Hepatocyte (in vitro differentiated cells): ENCODE results near the gene ERH. TPM values are rescaled to one million over a fixed set of nuclear protein-coding genes. Genes with fewer than 3 reads are reported as not detected.

Experiments
- DNase-seq: peaks from one replicate; pipeline ENCODE4 v3.0.0-alpha.2; 2016; ENCODE audit warnings: low spot score
- H2AFZ ChIP-seq: fragments of 200-600 bp; sonication (generic); 2 replicates; pipeline ENCODE4 v1.6.0; 2016; ENCODE audit warnings: antibody characterized with exemption, mild to moderate bottlenecking
- H3K27ac ChIP-seq: fragments of 200-600 bp; sonication (generic); 2 replicates; pipeline ENCODE4 v1.5.1; 2016; ENCODE audit warnings: mild to moderate bottlenecking
- H3K27me3 ChIP-seq: fragments of 200-600 bp; sonication (generic); 2 replicates; pipeline ENCODE4 v1.6.1; 2016
- H3K36me3 ChIP-seq: fragments of 200-600 bp; sonication (generic); replicated peaks from 2 replicates; pipeline ENCODE4 v1.5.1; 2016; ENCODE audit warnings: low read depth; ENCODE audit not compliant: insufficient read depth
- H3K4me1 ChIP-seq: fragments of 200-600 bp; sonication (generic); 2 replicates; pipeline ENCODE4 v1.5.1; 2016; ENCODE audit warnings: mild to moderate bottlenecking, moderate library complexity; ENCODE audit not compliant: insufficient read depth
- H3K4me2 ChIP-seq: fragments of 200-600 bp; sonication (generic); 2 replicates; pipeline ENCODE4 v1.6.0; 2016
- H3K4me3 ChIP-seq: fragments of 200-600 bp; sonication (generic); 2 replicates; pipeline ENCODE4 v1.5.1; 2016; ENCODE audit warnings: mild to moderate bottlenecking
- H3K79me2 ChIP-seq: fragments of 200-600 bp; sonication (generic); 2 replicates; pipeline ENCODE4 v1.6.0; 2017; ENCODE audit warnings: mild to moderate bottlenecking
- H3K9me2 ChIP-seq: fragments of 200-600 bp; sonication (generic); replicated peaks from 2 replicates; pipeline ENCODE4 v1.6.0; 2017; ENCODE audit warnings: mild to moderate bottlenecking; ENCODE audit not compliant: insufficient read depth
- H3K9me3 ChIP-seq: fragments of 200-600 bp; sonication (generic); 2 replicates; pipeline ENCODE4 v1.5.1; 2016; ENCODE audit warnings: low read depth, mild to moderate bottlenecking
- H4K20me1 ChIP-seq: fragments of 200-600 bp; sonication (generic); 2 replicates; pipeline ENCODE4 v1.6.0; 2016; ENCODE audit warnings: mild to moderate bottlenecking; ENCODE audit not compliant: insufficient read depth, poor library complexity, severe bottlenecking
- EZH2 ChIP-seq: fragments of 200-600 bp; sonication (generic); IDR thresholded peaks from 2 replicates; pipeline ENCODE4 v1.6.1; 2016; ENCODE audit warnings: antibody characterized with exemption, mild to moderate bottlenecking, borderline replicate concordance
- EZH2phosphoT487 ChIP-seq: fragments of 200-600 bp; sonication (generic); IDR thresholded peaks from one replicate; pipeline ENCODE4 v1.6.1; 2018; ENCODE audit warnings: antibody characterized with exemption, mild to moderate bottlenecking, low read depth, moderate library complexity; ENCODE audit not compliant: unreplicated experiment, severe bottlenecking
- WGBS: methylation state at CpG from one replicate; pipeline ENCODE4 v1.1.6; 2016; ENCODE audit warnings: low lambda C conversion rate; ENCODE audit errors: missing lambda C conversion rate; 5-methylcytosine and 5-hydroxymethylcytosine counted together
- polyA plus RNA-seq: library from polyadenylated mRNA; unstranded; fragments of >200 nt; fragmentation: Nextera tagmentation; extraction: Ambion mirVana; gene quantifications from 2 replicates; pipeline ENCODE4 v1.2.1, GENCODE V29; 2016
- total RNA-seq: library from RNA; depleted of rRNA; stranded (reverse); fragments of >200 nt; gene quantifications from 2 replicates; pipeline ENCODE4 v1.2.3, GENCODE V29; 2014
- TF ChIP-seq, protein P1 (sequence below): fragments of 200-600 bp; sonication (generic); IDR thresholded peaks from 2 replicates; pipeline ENCODE4 v1.5.1; 2016; ENCODE audit warnings: antibody characterized with exemption, mild to moderate bottlenecking; ENCODE audit not compliant: poor library complexity

ERH gene
- total and polyA plus RNA-seq, 2 experiments from 2014 or later: 147 to 219 TPM

DNA sequence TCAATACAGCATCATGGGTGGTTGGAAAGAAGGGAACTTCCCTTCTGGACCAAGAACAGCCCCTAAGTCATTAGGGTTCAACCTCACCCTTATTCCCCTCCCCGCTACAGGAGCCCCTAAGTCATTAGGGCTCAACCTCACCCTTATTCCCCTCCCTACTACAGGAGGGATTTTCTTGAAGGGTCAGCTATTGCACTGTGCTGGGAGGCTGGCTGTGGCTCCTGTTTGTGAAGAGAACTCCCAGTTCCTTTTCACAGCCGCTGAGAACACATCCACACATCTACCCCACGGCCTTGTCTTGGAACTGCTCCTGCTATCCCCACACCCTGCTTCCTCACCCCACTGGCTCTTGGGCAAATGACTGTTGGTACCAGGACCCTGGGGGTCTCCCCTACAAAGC lies 44.9 kb downstream of the ERH start:
- Histone ChIP-seq H3K79me2 (no peaks in the 10 kb centered on the region), H3K9me3 (no peaks in the 10 kb centered on the region), H3K36me3 (no peaks in the 10 kb centered on the region), H3K4me1 (peaks cover 4% of the 10 kb centered on the region), H3K9me2 (no peaks in the 10 kb centered on the region), H3K27ac (no peak overlapping the region), H3K4me3 (no peak overlapping the region), H2AFZ (no peak overlapping the region), H3K4me2 (no peak overlapping the region), H4K20me1 (no peaks in the 10 kb centered on the region), H3K27me3 (no peaks in the 10 kb centered on the region)
- 94% methylated on average over 2 of the region's 3 CpGs for WGBS
- TF ChIP-seq, protein P1, sequence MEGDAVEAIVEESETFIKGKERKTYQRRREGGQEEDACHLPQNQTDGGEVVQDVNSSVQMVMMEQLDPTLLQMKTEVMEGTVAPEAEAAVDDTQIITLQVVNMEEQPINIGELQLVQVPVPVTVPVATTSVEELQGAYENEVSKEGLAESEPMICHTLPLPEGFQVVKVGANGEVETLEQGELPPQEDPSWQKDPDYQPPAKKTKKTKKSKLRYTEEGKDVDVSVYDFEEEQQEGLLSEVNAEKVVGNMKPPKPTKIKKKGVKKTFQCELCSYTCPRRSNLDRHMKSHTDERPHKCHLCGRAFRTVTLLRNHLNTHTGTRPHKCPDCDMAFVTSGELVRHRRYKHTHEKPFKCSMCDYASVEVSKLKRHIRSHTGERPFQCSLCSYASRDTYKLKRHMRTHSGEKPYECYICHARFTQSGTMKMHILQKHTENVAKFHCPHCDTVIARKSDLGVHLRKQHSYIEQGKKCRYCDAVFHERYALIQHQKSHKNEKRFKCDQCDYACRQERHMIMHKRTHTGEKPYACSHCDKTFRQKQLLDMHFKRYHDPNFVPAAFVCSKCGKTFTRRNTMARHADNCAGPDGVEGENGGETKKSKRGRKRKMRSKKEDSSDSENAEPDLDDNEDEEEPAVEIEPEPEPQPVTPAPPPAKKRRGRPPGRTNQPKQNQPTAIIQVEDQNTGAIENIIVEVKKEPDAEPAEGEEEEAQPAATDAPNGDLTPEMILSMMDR: no peak
- TF ChIP-seq EZH2: no peak
- TF ChIP-seq EZH2phosphoT487: no peak
- DNase-seq: no peak

DNA sequence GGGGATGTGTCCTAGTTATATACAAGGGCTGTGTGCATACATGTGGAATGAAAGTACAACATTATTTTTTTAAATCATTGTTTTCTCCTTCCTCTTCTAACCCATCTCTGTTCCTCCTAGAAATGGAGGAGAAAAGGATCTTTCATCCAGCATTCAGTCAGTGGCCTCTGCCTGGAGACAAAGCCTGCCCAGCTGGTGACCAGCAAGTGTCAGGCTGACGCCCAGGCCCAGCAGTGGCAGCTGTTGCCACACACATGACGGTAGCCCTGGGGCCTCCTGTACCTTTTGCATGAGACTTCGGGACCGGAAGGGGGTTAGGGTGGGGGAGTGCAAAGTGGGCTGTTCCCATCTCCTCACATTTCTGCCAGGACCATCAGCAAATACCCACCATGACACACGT lies 46.2 kb downstream of the ERH start:
- H3K27me3 ChIP-seq: no peaks in the 10 kb centered on the region
- TF ChIP-seq, protein P1: no peak
- no peak for TF ChIP-seq EZH2
- no peak for TF ChIP-seq EZH2phosphoT487
- H3K4me1 ChIP-seq: peaks cover 4% of the 10 kb centered on the region
- no peak overlapping the region for H3K4me2 ChIP-seq
- H4K20me1 ChIP-seq: no peaks in the 10 kb centered on the region
- no peak for DNase-seq
- no peaks in the 10 kb centered on the region for H3K36me3 ChIP-seq
- H3K27ac ChIP-seq: no peak overlapping the region
- H3K79me2 ChIP-seq: no peaks in the 10 kb centered on the region
- no peaks in the 10 kb centered on the region for H3K9me2 ChIP-seq
- 87% methylated on average over 5 of the region's 5 CpGs for WGBS
- no peak overlapping the region for H3K4me3 ChIP-seq
- H3K9me3 ChIP-seq: no peaks in the 10 kb centered on the region
- H2AFZ ChIP-seq: no peak overlapping the region

DNA sequence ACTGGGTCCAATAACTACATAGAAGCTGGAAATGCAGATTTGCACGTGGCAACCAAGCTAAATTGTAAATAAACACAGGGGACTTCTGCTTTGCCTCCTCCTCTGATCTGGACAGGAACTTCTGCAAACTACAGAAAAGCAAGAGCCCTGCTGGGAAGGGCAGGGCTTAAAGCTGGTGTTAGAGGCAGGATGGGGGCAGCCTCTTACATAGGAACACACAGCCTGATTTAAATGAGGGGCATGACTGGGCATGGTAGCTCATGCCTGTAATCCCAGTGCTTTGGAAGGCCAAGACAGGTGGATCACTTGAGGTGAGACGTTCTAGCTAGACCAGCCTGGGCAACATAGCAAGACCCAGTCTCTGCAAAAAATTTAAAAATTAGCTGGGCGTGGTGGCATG lies 46.7 kb downstream of the ERH start:
- Histone ChIP-seq H3K4me3 (no peak overlapping the region), H3K27me3 (no peaks in the 10 kb centered on the region), H3K27ac (no peak overlapping the region), H3K9me3 (no peaks in the 10 kb centered on the region), H3K9me2 (no peaks in the 10 kb centered on the region), H3K4me2 (no peak overlapping the region), H2AFZ (no peak overlapping the region), H3K36me3 (no peaks in the 10 kb centered on the region), H4K20me1 (no peaks in the 10 kb centered on the region), H3K79me2 (no peaks in the 10 kb centered on the region), H3K4me1 (peaks cover 4% of the 10 kb centered on the region)
- DNase-seq: no peak
- TF ChIP-seq EZH2phosphoT487: no peak
- TF ChIP-seq EZH2: no peak
- TF ChIP-seq, protein P1: no peak
- WGBS: 69% methylated on average over 3 of the region's 3 CpGs

DNA sequence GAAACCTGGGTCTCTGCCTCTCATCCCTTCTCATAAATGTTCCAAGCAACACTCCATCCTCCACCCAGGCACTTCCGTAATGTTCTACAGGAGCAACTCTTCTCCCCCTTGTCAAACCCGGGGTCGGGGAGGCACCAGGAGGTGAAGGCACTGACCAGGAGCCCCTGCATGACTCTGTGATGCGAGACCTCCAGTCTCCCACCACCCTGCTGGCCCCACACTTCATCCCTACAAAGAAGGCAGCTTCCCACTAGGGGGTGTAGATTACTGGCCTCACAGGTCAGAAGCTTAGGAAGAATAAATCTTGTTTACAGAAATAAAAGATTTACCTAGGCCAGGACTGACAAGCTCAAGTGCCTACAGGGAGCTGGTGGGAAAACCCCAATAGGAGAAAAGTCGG lies 47.2 kb downstream of the ERH start:
- TF ChIP-seq EZH2phosphoT487 (no peak), EZH2 (no peak)
- TF ChIP-seq, protein P1: no peak
- no peaks in the 10 kb centered on the region for H4K20me1 ChIP-seq
- no peak overlapping the region for H3K27ac ChIP-seq
- no peaks in the 10 kb centered on the region for H3K79me2 ChIP-seq
- H3K4me2 ChIP-seq: no peak overlapping the region
- H2AFZ ChIP-seq: no peak overlapping the region
- H3K36me3 ChIP-seq: no peaks in the 10 kb centered on the region
- WGBS: 84% methylated on average over 5 of the region's 5 CpGs
- no peaks in the 10 kb centered on the region for H3K27me3 ChIP-seq
- H3K4me1 ChIP-seq: no peaks in the 10 kb centered on the region
- DNase-seq: no peak
- no peak overlapping the region for H3K4me3 ChIP-seq
- no peaks in the 10 kb centered on the region for H3K9me3 ChIP-seq
- no peaks in the 10 kb centered on the region for H3K9me2 ChIP-seq
